ENCODE measurements around the gene SCARF2.
A peak's percentile ranks its signal among the peaks of the same experiment; 100 is the strongest.
"Not testable (repeated sequence)": the region's sequence is repeated elsewhere in the genome, so short reads cannot be mapped to it uniquely, and the experiment has no call there.

SCARF2 gene, protein sequence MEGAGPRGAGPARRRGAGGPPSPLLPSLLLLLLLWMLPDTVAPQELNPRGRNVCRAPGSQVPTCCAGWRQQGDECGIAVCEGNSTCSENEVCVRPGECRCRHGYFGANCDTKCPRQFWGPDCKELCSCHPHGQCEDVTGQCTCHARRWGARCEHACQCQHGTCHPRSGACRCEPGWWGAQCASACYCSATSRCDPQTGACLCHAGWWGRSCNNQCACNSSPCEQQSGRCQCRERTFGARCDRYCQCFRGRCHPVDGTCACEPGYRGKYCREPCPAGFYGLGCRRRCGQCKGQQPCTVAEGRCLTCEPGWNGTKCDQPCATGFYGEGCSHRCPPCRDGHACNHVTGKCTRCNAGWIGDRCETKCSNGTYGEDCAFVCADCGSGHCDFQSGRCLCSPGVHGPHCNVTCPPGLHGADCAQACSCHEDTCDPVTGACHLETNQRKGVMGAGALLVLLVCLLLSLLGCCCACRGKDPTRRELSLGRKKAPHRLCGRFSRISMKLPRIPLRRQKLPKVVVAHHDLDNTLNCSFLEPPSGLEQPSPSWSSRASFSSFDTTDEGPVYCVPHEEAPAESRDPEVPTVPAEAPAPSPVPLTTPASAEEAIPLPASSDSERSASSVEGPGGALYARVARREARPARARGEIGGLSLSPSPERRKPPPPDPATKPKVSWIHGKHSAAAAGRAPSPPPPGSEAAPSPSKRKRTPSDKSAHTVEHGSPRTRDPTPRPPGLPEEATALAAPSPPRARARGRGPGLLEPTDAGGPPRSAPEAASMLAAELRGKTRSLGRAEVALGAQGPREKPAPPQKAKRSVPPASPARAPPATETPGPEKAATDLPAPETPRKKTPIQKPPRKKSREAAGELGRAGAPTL

DNA sequence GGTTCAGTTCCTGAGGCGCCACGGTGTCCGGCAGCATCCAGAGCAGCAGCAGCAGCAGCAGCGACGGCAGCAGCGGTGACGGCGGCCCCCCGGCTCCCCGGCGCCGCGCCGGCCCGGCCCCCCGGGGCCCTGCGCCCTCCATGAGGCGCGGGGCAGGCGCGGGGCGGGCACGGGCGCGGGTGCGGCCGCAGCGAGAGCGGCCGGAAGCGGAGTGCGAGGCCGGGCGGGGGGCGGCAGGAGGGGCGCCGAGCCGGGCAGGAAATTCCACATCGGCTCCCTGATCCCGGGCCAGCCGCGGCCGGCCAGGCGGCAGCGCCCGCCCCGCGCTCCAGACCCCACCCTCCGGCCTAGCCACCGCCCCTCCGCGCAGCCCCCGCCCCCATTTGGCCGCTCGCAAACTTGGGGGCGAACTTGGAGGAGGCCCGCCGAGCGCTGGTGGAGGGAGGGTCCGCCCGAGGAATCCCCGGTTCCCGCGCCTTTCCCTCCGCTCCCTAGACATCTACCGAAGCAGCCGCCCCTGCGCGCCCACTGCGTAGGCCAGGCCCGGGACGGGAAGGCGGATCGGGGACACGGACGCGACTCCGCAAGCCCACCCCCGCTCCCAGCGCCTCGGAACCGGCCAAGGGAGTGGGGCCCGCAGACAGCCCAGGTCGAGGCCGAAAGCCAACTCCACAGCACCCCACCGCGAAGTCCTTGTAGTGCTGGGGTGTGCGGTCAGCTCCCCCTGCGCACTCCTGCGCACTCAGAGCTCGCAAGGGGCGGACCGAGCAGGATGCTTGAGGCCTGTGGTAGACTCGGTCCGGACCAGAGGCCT, at the start of gene SCARF2:
Gene SCARF2 (minus strand): TSS at position 213 of the 814 bp plus-strand sequence. CDS start 71 bp downstream, at position 142.
- peak; percentile 84; the same call in 1 of the 2 replicates for TF ChIP-seq ZFX (IDR thresholded peaks at IDR 0.05)
- TF ChIP-seq, protein P1, sequence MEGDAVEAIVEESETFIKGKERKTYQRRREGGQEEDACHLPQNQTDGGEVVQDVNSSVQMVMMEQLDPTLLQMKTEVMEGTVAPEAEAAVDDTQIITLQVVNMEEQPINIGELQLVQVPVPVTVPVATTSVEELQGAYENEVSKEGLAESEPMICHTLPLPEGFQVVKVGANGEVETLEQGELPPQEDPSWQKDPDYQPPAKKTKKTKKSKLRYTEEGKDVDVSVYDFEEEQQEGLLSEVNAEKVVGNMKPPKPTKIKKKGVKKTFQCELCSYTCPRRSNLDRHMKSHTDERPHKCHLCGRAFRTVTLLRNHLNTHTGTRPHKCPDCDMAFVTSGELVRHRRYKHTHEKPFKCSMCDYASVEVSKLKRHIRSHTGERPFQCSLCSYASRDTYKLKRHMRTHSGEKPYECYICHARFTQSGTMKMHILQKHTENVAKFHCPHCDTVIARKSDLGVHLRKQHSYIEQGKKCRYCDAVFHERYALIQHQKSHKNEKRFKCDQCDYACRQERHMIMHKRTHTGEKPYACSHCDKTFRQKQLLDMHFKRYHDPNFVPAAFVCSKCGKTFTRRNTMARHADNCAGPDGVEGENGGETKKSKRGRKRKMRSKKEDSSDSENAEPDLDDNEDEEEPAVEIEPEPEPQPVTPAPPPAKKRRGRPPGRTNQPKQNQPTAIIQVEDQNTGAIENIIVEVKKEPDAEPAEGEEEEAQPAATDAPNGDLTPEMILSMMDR (conservative IDR thresholded peaks at IDR 0.05): no peak
- H3K27ac ChIP-seq: peak within 1 kb of the TSS; percentile 74

DNA sequence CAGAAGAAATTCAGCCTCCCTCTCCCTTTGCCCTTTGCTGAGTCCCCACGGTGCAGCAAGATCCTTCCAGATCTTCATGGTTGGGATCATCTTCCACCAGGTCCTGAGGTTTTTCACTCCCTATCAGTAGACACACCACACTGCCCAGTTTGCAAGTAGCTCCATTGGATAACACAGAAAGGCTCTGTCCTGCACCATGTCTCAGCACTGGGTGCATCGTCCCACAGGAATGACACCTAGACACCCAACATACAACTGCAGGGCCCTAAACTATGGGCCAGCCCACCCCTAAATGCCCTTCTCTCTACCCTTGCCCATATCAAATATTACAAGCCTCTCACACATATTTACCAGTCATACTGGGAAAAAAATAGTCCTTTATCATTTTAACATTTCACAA, 48.6 kb upstream of the SCARF2 start:
- no peak for TF ChIP-seq ZFX (IDR thresholded peaks at IDR 0.05)
- TF ChIP-seq, protein P1 (conservative IDR thresholded peaks at IDR 0.05): no peak
- H3K27ac ChIP-seq: no peak overlapping the region

DNA sequence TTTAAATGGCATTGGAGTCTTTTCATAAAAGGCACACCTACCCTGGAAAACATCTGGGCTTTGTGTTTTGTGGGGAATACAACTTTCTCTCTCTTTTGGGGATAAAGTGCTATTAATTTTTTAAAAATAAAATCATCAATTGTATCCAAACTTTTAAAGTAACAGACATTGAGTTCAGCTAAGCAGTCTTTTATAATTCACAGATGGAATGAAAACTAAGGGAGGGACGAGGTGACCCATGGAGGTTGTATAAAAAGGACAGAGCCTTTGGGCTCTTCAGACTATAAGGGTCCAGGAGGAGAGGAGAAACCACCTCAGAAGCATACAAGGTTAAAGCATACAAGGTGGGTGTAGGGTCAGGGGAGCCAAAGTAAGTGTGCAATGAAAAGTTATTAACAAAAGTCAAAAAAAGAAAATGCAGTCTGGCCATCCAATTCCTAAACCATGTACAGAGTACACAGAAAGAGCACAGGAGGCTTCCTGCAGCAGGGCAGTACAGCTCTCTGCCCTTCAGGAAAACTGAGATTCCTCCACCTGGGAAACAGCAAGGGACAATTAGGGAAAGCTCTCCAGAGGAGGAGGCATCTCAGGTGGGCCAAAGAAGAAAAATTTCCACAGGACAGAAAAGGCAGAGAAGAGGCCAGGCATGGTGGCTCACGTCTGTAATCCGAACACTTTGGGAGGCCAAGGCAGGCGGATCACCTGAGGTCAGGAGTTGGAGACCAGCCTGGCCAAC, 47.5 kb upstream of the SCARF2 start:
- TF ChIP-seq, protein P1 (conservative IDR thresholded peaks at IDR 0.05): no peak
- TF ChIP-seq ZFX (IDR thresholded peaks at IDR 0.05): no peak
- no peak overlapping the region for H3K27ac ChIP-seq

DNA sequence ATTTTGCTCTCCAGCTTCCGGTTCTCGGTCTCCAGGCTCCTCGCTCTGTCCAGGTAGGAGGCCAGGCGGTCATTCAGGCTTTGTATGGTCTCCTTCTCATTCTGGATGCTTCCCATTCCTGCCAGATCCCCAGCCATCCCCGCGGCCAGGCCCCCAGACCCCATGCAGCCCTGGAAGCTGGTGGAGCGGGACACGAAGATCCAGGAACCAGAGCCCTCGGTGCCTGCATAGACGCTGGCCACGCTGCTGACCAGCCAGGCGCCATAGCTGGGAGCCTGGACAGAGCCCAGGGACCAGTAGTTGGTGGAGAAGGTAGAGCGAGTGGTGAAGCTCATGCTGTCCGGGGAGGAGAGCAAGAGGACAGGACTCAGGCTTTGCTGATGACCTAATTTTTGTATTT, 46.1 kb upstream of the SCARF2 start:
- TF ChIP-seq, protein P1 (conservative IDR thresholded peaks at IDR 0.05): no peak
- TF ChIP-seq ZFX (IDR thresholded peaks at IDR 0.05): no peak
- no peak overlapping the region for H3K27ac ChIP-seq

DNA sequence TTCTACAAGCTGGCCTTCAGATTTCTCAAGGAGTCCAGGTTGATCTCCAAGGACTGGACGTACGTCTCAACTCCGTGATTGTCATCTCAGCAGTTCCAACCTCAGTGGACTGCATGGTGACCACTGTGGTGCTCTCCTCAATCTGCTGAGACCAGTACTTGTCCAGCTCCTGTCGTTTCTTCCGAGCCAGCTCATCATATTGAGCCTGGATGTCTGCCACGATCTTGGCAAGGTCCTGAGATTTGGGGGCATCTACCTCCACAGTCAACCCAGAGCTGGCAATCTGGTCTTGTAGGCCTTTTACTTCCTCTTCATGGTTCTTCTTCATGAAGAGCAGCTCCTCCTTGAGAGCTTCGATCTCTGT, 45.5 kb upstream of the SCARF2 start:
- H3K27ac ChIP-seq: not testable (repeated sequence)

DNA sequence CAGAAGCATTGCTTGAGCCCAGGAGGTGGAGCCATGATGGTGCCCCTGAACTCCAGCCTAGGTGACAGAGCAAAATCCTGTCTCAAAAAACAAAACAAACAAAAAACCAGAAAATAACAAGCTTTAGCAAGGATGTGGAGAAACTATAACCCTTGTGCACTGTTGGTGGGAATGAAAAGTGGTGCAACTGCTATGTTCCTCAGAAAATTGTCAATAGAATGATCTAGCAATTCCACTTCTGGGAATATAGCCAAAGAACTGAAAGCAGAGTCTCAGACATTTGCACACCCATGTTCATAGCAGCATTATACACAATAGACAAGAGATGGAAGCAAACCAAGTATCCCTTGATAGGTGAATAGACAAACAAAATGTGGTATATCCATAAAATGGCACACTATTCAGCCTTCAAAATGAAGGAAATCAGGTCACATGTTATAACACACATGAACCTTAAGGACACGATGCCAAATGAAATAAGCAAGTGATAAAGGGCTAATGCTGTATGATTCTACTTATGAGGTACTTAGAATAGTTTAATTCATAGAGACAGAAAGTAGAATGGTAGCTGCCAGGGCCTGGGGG, 42.1 kb upstream of the SCARF2 start:
- no peak overlapping the region for H3K27ac ChIP-seq
- TF ChIP-seq, protein P1 (conservative IDR thresholded peaks at IDR 0.05): no peak
- no peak for TF ChIP-seq ZFX (IDR thresholded peaks at IDR 0.05)

DNA sequence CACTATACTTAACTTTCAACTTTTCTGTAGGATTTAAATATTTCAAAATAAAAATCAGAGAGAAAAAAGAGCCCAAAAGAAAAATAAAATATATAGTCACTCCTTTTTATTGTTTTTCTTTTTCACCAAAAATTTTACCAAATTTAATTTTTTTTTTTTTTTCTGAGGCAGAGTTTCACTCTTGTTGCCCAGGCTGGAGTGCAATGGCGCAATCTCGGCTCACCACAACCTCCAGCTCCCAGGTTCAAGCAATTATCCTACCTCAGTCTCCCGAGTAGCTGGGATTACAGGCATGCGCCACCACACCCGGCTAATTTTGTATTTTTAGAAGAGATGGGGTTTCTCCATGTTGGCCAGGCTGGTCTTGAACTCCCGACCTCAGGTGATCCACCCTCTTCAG, 40.4 kb upstream of the SCARF2 start:
- not testable (repeated sequence) for H3K27ac ChIP-seq

DNA sequence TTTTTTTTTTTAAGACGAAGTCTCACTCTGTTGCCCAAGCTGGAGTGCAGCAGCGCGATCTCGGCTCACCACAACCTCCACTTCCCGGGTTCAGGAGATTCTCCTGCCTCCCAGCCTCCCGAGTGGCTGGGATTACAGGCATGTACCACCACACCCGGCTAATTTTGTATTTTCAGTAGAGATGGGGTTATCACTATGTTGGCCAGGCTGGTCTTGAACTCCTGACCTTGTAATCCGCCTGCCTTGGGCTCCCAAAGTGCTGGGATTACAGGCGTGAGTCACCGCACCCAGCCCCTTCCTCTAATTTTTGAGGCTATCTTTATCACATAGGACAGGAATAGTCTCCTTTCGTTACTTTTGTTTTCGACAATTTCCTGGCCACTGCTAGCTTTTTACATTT, 37.9 kb upstream of the SCARF2 start:
- not testable (repeated sequence) for H3K27ac ChIP-seq

Data from C4-2B (cell line).